Activated CD4-positive, alpha-beta T cell treated with anti-CD3 and anti-CD28 coated beads for 36 hours (primary cell): ENCODE results near the gene ARFGEF3. TPM values are rescaled to one million over a fixed set of nuclear protein-coding genes. Genes with fewer than 3 reads are reported as not detected.

Experiments
- total RNA-seq, 2 experiments: library from RNA; stranded (reverse); gene quantifications; one replicate each; pipeline ENCODE4 v1.2.3, GENCODE V29; 2021

The ARFGEF3 gene
- total RNA-seq, 2 experiments from 2014 or later, result 1.6 to 1.7 TPM

Other genes starting within 250 kb of the ARFGEF3 start
- gene PERP, start 54.5 kb upstream of the ARFGEF3 start, total RNA-seq, result 1 to 10 TPM; 2.7 to 3.7 TPM
- not detected for gene PBOV1, start 56.6 kb downstream of the ARFGEF3 start, total RNA-seq
- gene SMIM28, start 216.0 kb downstream of the ARFGEF3 start, total RNA-seq, result not detected
- 1 to 10 TPM; 4.0 to 4.7 TPM for gene HEBP2, start 242.3 kb downstream of the ARFGEF3 start, total RNA-seq